Measurements from ENCODE around the gene RAMP2. TPM values are rescaled to one million over a fixed set of nuclear protein-coding genes. Genes with fewer than 3 reads are reported as not detected.

Gene RAMP2
- total and polyA plus RNA-seq, 2 experiments from 2014 or later, result 2.4 to 3.7 TPM

DNA sequence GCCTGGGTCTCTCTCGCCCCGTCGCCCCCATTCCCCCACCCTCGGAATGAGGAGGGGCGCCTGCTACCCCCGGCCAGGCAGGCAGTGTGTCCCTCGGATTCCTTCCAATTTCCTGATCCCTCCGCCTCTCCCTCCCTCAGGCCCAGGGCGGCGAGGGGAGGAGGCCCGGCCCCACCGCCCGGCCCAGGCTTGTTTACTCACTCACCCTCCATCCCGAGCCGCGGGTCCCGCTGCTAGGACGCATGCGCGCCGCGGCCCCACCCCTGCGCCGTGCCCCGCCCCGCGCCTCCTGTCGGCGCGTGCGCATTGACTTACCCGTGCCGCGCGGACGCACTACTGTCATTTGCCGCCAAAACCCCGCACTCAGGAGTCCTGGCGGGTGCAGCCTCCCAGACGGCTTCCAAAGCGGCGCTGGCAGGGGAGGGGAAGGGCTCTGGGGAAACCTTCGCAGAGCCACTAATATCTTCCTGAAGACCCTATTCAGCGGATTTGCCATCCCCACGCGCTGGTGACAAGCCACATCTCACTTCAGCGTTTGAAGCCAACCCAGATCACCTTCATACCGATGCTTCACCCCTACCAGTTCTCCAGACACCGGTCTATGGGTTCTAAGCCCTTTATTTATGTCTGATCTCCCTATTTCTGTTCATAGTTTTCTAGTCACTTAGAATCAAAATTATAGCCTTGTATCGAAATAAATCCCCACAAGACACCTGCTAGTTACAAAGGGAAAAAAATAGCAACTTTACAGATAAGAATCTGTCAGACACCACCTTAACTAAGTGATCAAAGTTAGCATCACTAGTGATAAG lies 16.0 kb upstream of the RAMP2 start, which contains the start of gene EZH1:
TSS of gene EZH1 (minus strand) at position 235 of the 812 bp plus-strand sequence. CDS start 16,099 bp downstream, outside the sequence.
- in situ Hi-C loops (cut with MboI), result loop anchor here (25.0 kb wide), 1 partner anchor 192 kb away; no protein-coding TSS in a partner anchor
- Histone ChIP-seq H2AFZ (peak within 1 kb of the TSS; percentile 91), H3K36me3 (ENCODE audit: low read depth) (no peaks in the 10 kb centered on the region), H3K79me2 (ENCODE audit: insufficient read depth) (peaks cover 45% of the 10 kb centered on the region), H3K27ac (peak within 1 kb of the TSS; percentile 60), H3K9ac (peak within 1 kb of the TSS; percentile 88), H3F3A (ENCODE audit: insufficient read depth) (no peaks in the 10 kb centered on the region), H3K9me2 (ENCODE audit: insufficient read depth) (no peaks in the 10 kb centered on the region), H3K9me3 (ENCODE audit: low read depth) (no peaks in the 10 kb centered on the region), H3K4me2 (ENCODE audit: unreplicated experiment) (peak within 1 kb of the TSS; percentile 73), H4K20me1 (ENCODE audit: insufficient read depth) (no peaks in the 10 kb centered on the region), H3K4me3 (peak within 1 kb of the TSS; percentile 77), H3K27me3 (replicated peaks; ENCODE audit: insufficient read depth) (no peaks in the 10 kb centered on the region), H3K4me1 (ENCODE audit: insufficient read depth) (peaks cover 8% of the 10 kb centered on the region)
- DNase-seq, result peak; percentile 97
- WGBS, 2 experiments (ENCODE audit: low coverage in 1 of 2, low lambda C conversion rate in 2 of 2, missing lambda C conversion rate in 2 of 2), result 5 to 8% methylated on average over 28 to 32 of the region's 50 CpGs
- no peak for TF ChIP-seq EZH2phosphoT487 (IDR thresholded peaks at IDR 0.05; ENCODE audit: insufficient read depth, low read depth)
- no peak for TF ChIP-seq EZH2 (IDR thresholded peaks at IDR 0.05; ENCODE audit: insufficient read depth, poor library complexity, severe bottlenecking)

DNA sequence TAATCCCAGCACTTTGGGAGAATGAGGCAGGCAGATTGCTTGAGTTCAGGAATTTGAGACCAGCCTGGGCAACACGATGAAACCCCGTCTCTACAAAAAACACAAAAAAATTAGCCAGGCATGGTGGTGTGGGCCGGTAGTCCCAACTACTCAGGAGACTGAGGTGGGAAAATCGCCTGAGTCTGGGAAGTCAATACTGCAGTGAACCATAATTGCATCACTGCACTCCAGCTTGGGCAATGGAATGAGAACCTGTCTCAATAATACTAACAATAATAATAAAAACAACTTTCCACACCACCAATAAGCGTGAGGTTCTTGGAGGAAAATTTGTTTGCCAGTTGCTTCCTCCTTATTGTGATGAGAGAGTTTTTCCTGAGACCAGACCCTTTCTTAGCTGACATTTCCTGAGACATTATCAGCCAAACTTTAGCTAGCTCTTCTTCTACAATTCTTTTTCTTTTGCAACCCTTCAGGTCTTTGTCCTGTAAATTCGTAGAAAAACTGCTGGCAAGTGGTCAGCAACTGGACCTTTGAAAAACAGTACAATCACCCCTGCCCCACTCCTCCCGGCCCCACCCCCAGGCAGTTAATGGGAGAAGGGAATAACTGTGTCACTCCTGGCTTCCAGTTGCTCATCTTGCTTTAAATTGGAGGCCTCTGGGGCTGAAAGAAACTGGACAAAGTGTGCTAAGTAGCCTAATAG lies 12.7 kb upstream of the RAMP2 start:
- H3K4me3 ChIP-seq, result no peak overlapping the region
- 17 to 20% methylated on average over 7 of the region's 7 CpGs for WGBS, 2 experiments (ENCODE audit: low coverage in 1 of 2, low lambda C conversion rate in 2 of 2, missing lambda C conversion rate in 2 of 2)
- no peaks in the 10 kb centered on the region for H3K27me3 ChIP-seq (replicated peaks; ENCODE audit: insufficient read depth)

DNA sequence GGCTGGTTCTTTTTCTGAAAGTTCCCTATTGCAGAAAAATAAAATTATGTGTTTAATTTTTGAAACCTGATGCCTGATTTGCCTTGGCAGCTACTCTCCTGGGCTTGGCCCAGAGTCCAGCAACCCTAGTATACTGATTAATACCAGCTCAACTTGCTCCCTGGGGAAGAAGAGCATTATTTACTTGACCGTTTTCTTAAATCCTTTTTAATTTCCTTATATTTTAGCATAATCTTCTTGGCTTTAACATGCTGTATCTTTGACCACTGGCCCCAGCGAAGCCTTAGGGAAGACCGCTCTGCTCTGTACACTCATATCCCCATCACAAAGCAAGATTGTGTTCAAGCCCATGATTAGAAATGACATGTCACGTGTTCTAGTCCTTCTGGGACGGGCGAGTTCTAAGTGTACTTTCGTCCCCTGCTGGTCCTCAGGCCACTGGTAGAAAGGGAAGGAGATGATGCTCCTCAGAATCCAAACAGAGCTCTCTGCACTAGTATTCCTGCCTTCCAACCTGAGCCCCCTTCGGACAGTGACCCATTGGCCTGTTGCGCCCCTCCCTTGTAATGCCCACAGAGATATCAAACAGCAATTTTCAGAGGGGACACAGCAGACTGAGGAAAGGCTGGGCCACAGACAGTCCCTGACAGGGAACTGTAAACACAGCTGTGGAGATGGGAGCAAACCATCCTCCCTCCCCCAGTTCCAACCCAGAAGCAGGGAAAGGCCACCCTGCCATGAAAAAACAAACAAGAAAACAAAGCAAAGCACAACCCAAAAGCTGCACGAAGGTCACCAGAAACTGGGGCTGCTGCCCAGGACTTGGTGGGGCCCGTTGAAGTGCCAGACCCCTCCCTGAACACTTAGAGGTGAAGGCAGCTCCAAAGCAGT lies 11.9 kb upstream of the RAMP2 start:
- Histone ChIP-seq H3K4me1 (ENCODE audit: insufficient read depth) (no peaks in the 10 kb centered on the region; the same call in 1 of the 2 replicates), H3K9me3 (ENCODE audit: low read depth) (no peaks in the 10 kb centered on the region), H4K20me1 (ENCODE audit: insufficient read depth) (no peaks in the 10 kb centered on the region), H3K9ac (no peak overlapping the region), H3K4me2 (ENCODE audit: unreplicated experiment) (no peak overlapping the region), H2AFZ (no peak overlapping the region; the same call in 1 of the 2 replicates), H3K27ac (no peak overlapping the region), H3K36me3 (ENCODE audit: low read depth) (no peaks in the 10 kb centered on the region), H3F3A (ENCODE audit: insufficient read depth) (no peaks in the 10 kb centered on the region), H3K79me2 (ENCODE audit: insufficient read depth) (peaks cover 4% of the 10 kb centered on the region), H3K4me3 (no peak overlapping the region), H3K9me2 (ENCODE audit: insufficient read depth) (no peaks in the 10 kb centered on the region), H3K27me3 (replicated peaks; ENCODE audit: insufficient read depth) (no peaks in the 10 kb centered on the region)
- no peak for TF ChIP-seq EZH2phosphoT487 (IDR thresholded peaks at IDR 0.05; ENCODE audit: insufficient read depth, low read depth)
- in situ Hi-C loops (cut with MboI), result loop anchor here (25.0 kb wide), 1 partner anchor 188 kb away; no protein-coding TSS in a partner anchor
- 33 to 36% methylated on average over 11 of the region's 11 CpGs for WGBS, 2 experiments (ENCODE audit: low coverage in 1 of 2, low lambda C conversion rate in 2 of 2, missing lambda C conversion rate in 2 of 2)
- no peak for DNase-seq

More for the DNA sequence above, 12.7 kb upstream of the RAMP2 start:
- Histone ChIP-seq H3K79me2 (ENCODE audit: insufficient read depth) (peaks cover 12% of the 10 kb centered on the region), H3K27ac (no peak overlapping the region), H3K4me2 (ENCODE audit: unreplicated experiment) (no peak overlapping the region), H3K9ac (no peak overlapping the region), H3K9me2 (ENCODE audit: insufficient read depth) (no peaks in the 10 kb centered on the region), H3K4me1 (ENCODE audit: insufficient read depth) (peaks cover 8% of the 10 kb centered on the region), H3K36me3 (ENCODE audit: low read depth) (no peaks in the 10 kb centered on the region), H3K9me3 (ENCODE audit: low read depth) (no peaks in the 10 kb centered on the region), H3F3A (ENCODE audit: insufficient read depth) (no peaks in the 10 kb centered on the region), H4K20me1 (ENCODE audit: insufficient read depth) (no peaks in the 10 kb centered on the region), H2AFZ (no peak overlapping the region)
- peak; percentile 7 for DNase-seq
- TF ChIP-seq EZH2 (IDR thresholded peaks at IDR 0.05; ENCODE audit: insufficient read depth, poor library complexity, severe bottlenecking) (no peak), EZH2phosphoT487 (IDR thresholded peaks at IDR 0.05; ENCODE audit: insufficient read depth, low read depth) (no peak)
- in situ Hi-C loops (cut with MboI), result loop anchor here (25.0 kb wide), 1 partner anchor 189 kb away; no protein-coding TSS in a partner anchor
